Adrenal gland (tissue), 12 donors: ENCODE data around the gene ARHGEF16. TPM values are rescaled to one million over a fixed set of nuclear protein-coding genes. Genes with fewer than 3 reads are reported as not detected.

ENCODE experiments used
- DNase-seq, 7 donors: peaks; one replicate each; pipeline ENCODE4 v3.0.0-alpha.2; 2019 to 2020
- H3K27ac ChIP-seq, 5 donors: fragments of 200-600 bp; sonication (generic) in 4 of 5; 1 replicate in 3 of 5; 2 replicates in 2 of 5; pipeline versions ENCODE4 v1.5.1 to v1.8.0; 2016 to 2020; ENCODE audit warnings: mild to moderate bottlenecking in 1 of 5
- H3K27me3 ChIP-seq: fragments of 200-600 bp; 2 replicates; pipeline ENCODE4 v1.8.0; 2021
- H3K36me3 ChIP-seq, 2 donors: fragments of 200-600 bp; replicated peaks in 1 of 2; 1 replicate in 1 of 2; 2 replicates in 1 of 2; pipeline versions ENCODE4 v1.5.1 to v1.8.0; 2018 to 2022
- H3K4me1 ChIP-seq, 2 donors: fragments of 200-600 bp; replicated peaks in 1 of 2; 1 replicate in 1 of 2; 2 replicates in 1 of 2; pipeline versions ENCODE4 v1.5.1 to v1.8.0; 2018 to 2021
- H3K4me3 ChIP-seq, 4 donors: fragments of 200-600 bp; sonication (generic) in 3 of 4; one replicate each; pipeline ENCODE4 v1.5.1; 2016 to 2018
- H3K9me3 ChIP-seq, 3 donors: fragments of 200-600 bp; sonication (generic) in 1 of 3; replicated peaks in 1 of 3; 1 replicate in 2 of 3; 2 replicates in 1 of 3; pipeline versions ENCODE4 v1.5.1 to v1.8.0; 2016 to 2021
- POLR2A ChIP-seq, 2 donors: fragments of 450-650 bp; IDR thresholded peaks; one replicate each; pipeline ENCODE4 v1.6.1; 2017; ENCODE audit warnings: antibody characterized with exemption in 2 of 2, mild to moderate bottlenecking in 2 of 2, moderate library complexity in 1 of 2
- WGBS, 4 donors: extraction: QIAGEN DNeasy Blood & Tissue Kit in 2 of 4; methylation state at CpG; one replicate each; pipeline versions ENCODE4 v1.1.5 to v1.1.7; 2013 to 2017; 5-methylcytosine and 5-hydroxymethylcytosine counted together
- intact Hi-C, 2 donors: fragments of 100-400 bp; cut with DNase I; formaldehyde crosslinking; loops; one replicate each; pipeline versions ENCODE4 v1.14.1 to v1.15.0; 2022 to 2023
- polyA plus RNA-seq, 3 donors: library from polyadenylated mRNA; stranded (reverse); fragments of 200-250 nt in 2 of 3; fragments of 350-450 nt in 1 of 3; fragmentation: Illumina TruSeq in 1 of 3; extraction: RNeasy Lipid Tissue Mini Kit (QIAGEN cat#74804) in 1 of 3; gene quantifications; one replicate each; pipeline ENCODE4 v1.2.3, GENCODE V29; 2013 to 2014
- total RNA-seq, 9 donors: library from RNA; depleted of rRNA in 4 of 9; stranded (reverse); fragments of >200 nt in 4 of 9; fragments of 120-200 nt in 1 of 9; fragmentation: NEBNext Ultra II Directional in 1 of 9; extraction: Animal tissue kit (Norgen Biotek cat#: 25700) in 1 of 9; gene quantifications; one replicate each; pipeline versions ENCODE4 v1.1.0 to v1.2.4, GENCODE V29; 2013 to 2023
- TF ChIP-seq, protein P1 (sequence below), 6 experiments: fragments of 450-650 bp in 4 of 6; fragments of 200-600 bp in 2 of 6; sonication (generic) in 1 of 6; IDR thresholded peaks; 1 replicate in 5 of 6; 2 replicates in 1 of 6; pipeline versions ENCODE4 v1.5.1 to v1.8.0; 2016 to 2021; ENCODE audit warnings: antibody characterized with exemption in 6 of 6, mild to moderate bottlenecking in 2 of 6, moderate library complexity in 1 of 6
- donor health status: healthy with polysubstance abuse.
- donor health status: Bipolar disorder and iron deficiency.
- donor health status: DM: yes; HTN: yes; CAD: no.
- donor health status: DM: no; HTN: no; CAD: no.
- donor health status: DM: no; HTN: no; CAD: no.
- donor health status: DM: yes; HTN: yes; CAD: no.

Gene ARHGEF16
- total and polyA plus RNA-seq, 12 donors: 0.11 to 3.1 (median 0.83) TPM

DNA sequence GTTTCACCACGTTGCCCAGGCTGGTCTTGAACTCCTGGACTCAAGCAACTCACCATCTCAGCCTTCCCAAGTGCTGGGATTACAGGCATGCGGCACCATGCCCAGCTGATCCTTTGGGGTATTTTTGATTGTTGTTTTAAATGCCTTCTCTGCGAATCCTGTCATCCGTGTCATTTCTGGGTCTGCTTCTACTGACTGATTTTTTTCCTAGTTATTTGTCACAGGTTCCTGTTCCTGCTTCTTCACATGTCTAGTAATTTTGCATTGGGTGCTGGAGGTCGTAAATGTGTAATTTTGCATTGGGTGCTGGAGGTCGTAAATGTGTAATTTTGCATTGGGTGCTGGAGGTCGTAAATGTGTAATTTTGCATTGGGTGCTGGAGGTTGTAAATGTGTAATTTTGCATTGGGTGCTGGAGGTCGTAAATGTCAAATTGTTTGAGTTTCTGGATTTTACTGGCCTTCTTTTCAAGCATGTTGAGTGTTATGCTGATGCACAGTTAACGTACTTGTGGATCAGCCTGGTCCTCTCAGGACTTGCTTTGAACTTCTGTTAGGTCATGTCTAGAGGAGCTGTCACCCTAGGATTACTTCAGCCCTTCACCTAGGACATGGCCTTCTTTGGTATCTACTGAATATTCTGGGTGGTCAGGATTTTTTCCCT, 4.1 kb upstream of the ARHGEF16 start:
- no peaks in the 10 kb centered on the region for H3K36me3 ChIP-seq
- intact Hi-C loops: loop anchor here in 1 of 2 donors (5.0 kb wide), 1 partner anchor 37 kb away; no protein-coding TSS in a partner anchor
- H3K4me1 ChIP-seq: peaks cover 6 to 10% of the 10 kb centered on the region in 2 donors
- WGBS, 4 donors: 75 to 83% (median 76%) methylated on average over 9 of the region's 9 CpGs
- no peaks in the 10 kb centered on the region for H3K9me3 ChIP-seq
- peaks cover 27% of the 10 kb centered on the region for H3K27me3 ChIP-seq
- no peak for DNase-seq
- H3K27ac ChIP-seq: no peak overlapping the region
- H3K4me3 ChIP-seq: no peak overlapping the region
- no peak for TF ChIP-seq POLR2A (IDR thresholded peaks at IDR 0.05)
- TF ChIP-seq, protein P1, sequence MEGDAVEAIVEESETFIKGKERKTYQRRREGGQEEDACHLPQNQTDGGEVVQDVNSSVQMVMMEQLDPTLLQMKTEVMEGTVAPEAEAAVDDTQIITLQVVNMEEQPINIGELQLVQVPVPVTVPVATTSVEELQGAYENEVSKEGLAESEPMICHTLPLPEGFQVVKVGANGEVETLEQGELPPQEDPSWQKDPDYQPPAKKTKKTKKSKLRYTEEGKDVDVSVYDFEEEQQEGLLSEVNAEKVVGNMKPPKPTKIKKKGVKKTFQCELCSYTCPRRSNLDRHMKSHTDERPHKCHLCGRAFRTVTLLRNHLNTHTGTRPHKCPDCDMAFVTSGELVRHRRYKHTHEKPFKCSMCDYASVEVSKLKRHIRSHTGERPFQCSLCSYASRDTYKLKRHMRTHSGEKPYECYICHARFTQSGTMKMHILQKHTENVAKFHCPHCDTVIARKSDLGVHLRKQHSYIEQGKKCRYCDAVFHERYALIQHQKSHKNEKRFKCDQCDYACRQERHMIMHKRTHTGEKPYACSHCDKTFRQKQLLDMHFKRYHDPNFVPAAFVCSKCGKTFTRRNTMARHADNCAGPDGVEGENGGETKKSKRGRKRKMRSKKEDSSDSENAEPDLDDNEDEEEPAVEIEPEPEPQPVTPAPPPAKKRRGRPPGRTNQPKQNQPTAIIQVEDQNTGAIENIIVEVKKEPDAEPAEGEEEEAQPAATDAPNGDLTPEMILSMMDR (IDR thresholded peaks at IDR 0.05): no peak

- no peaks in the 10 kb centered on the region for H3K9me3 ChIP-seq
- 64 to 73% (median 68%) methylated on average over 12 of the region's 12 CpGs for WGBS, 4 donors
- H3K27ac ChIP-seq: no peak overlapping the region
- peaks cover 27% of the 10 kb centered on the region for H3K27me3 ChIP-seq
- DNase-seq: no peak
- H3K4me1 ChIP-seq: peaks cover 6 to 10% of the 10 kb centered on the region in 2 donors
- intact Hi-C loops: loop anchor here in 1 of 2 donors (5.0 kb wide), 1 partner anchor 36 kb away; no protein-coding TSS in a partner anchor
- TF ChIP-seq, protein P1 (IDR thresholded peaks at IDR 0.05): no peak
- TF ChIP-seq POLR2A (IDR thresholded peaks at IDR 0.05): no peak
- H3K4me3 ChIP-seq: no peak overlapping the region
- H3K36me3 ChIP-seq: no peaks in the 10 kb centered on the region
Observed at GRCh38 chr1:3450983-3451382, 3.5 kb upstream of the ARHGEF16 start.

DNA sequence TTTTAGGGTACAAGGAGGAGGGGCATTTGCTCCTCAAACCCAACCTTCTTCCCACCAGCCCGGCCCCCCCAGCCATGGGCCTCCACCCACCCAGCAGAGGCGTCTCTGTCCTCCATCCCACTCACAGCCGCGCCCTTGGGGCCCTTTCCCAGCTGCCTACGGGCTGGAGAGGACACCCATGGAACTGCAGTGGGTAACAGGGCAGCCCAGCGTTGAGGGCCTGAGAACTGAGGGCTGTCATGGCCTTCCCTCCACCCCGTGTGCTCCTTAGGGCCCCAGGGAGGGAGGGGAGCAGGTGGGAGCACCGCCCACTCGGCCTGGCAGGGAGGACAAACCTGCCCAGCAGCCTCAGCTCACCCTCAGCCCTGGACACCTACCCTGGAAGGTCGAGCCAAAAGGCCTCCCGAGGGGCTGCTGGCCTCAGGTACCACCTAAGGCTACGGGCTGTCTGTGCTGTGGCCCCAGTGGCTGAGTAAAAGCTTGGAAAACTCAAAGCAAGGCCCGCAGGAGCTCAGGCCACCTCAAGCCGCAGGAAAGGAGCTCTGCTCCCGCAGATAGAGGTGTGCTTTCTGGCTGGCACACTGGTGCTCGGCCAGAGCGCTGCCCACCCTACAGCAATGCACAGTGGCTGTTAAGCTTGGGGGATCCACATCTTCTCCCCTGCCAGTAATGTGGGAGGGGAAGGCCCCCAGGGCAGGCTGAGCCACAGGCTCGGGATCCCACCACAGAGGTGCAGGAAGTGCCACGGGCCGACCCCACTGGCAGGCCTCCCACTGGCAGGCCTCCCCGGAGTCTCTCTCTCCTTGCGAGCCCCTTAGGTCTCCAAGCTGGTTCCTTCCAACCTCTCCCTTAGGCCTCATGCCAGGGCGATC, 2.2 kb upstream of the ARHGEF16 start:
- no peak overlapping the region for H3K4me3 ChIP-seq
- intact Hi-C loops: loop anchor here in 1 of 2 donors (5.0 kb wide), 1 partner anchor 35 kb away; no protein-coding TSS in a partner anchor
- H3K27me3 ChIP-seq: peaks cover 27% of the 10 kb centered on the region
- no peaks in the 10 kb centered on the region for H3K9me3 ChIP-seq
- H3K36me3 ChIP-seq: no peaks in the 10 kb centered on the region
- peaks cover 6 to 10% of the 10 kb centered on the region in 2 donors for H3K4me1 ChIP-seq
- DNase-seq: no peak
- 62 to 69% (median 68%) methylated on average over 7 to 23 of the region's 23 CpGs for WGBS, 4 donors
- TF ChIP-seq, protein P1 (IDR thresholded peaks at IDR 0.05): no peak
- no peak for TF ChIP-seq POLR2A (IDR thresholded peaks at IDR 0.05)
- H3K27ac ChIP-seq: no peak overlapping the region

DNA sequence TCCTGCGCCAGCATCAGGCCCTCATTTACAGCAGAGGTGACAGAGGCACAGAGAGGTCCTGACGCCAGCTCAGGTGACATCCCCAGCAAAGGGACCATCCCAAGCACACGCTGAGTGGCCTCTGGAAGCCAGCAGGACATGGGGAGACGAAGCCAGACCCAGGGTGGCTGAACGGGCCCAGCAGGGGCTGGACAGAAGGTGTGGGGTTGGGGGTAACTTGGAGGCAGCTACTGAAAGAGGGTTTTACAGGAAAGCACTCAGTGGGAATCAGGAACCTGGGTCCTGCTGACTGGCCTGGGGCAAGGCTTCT, 1.6 kb upstream of the ARHGEF16 start:
- Histone ChIP-seq H3K27ac (no peak overlapping the region), H3K9me3 (no peaks in the 10 kb centered on the region), H3K27me3 (peaks cover 27% of the 10 kb centered on the region), H3K36me3 (no peaks in the 10 kb centered on the region), H3K4me1 (peaks cover 6 to 10% of the 10 kb centered on the region in 2 donors), H3K4me3 (no peak overlapping the region)
- intact Hi-C loops: loop anchor here in 1 of 2 donors (5.0 kb wide), 1 partner anchor 34 kb away; no protein-coding TSS in a partner anchor
- no peak for DNase-seq
- WGBS, 4 donors: 25 to 45% (median 44%) methylated on average over 3 to 5 of the region's 5 CpGs
- TF ChIP-seq, protein P1 (IDR thresholded peaks at IDR 0.05): no peak
- TF ChIP-seq POLR2A (IDR thresholded peaks at IDR 0.05): no peak
